Astrocyte of the hippocampus (primary cell): ENCODE measurements around the gene SLC6A18.

Source experiments
- DNase-seq: peaks from one replicate; pipeline ENCODE4 v3.0.0; 2011; ENCODE audit warnings: low read depth, low spot score

The SLC6A18 gene

DNA sequence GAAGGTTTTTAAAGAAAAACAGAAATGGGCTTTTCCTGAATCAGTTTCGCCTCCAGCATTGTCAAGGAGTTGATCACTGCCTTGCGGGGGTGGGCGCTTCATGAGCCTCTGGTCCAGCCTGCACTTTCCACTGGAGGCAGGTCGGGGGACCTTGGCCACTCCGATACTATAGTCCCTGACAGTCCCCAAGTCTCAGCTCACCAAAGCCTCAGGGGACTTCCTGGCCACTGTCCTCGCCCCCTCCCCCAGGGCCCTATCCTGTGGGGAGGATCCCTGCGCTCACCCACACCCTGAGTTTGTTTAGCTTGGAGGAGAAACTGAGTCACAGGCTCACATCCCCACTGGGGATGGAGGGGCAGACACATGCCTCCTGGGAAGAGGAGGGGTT lies 22.4 kb upstream of the SLC6A18 start:
- no peak for DNase-seq

DNA sequence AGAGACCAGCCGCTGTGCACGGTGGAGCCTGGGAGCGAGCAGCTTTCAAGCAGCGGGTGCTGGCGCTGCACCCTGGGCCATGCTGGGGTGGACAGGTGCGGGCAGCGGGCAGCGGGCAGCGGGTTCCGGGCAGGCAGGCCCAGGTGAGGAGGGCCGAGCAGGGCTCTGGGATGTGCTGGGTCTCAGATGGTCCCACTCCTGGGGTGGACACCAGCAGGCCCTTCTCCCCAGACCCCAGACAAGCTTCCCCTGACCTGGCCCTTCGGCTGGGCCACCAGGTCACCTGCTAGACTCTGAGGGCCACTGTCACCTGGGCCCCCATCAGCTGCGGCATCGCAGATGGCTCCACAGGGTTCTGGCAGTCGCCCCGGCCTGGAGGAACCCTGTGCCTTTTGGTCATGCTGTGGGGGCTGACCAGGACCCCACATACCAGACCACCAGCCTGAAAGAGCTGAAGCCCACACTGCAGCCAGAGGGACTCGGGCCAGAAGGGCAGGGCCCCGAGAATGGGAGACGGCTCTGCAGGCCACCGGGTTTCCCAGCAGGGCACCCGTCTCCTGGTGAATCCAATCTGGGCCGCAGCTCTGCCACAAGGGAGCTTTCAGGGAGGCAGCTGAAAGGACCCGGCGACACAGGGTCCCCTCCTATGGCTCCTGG lies 21.7 kb upstream of the SLC6A18 start:
- no peak for DNase-seq

DNA sequence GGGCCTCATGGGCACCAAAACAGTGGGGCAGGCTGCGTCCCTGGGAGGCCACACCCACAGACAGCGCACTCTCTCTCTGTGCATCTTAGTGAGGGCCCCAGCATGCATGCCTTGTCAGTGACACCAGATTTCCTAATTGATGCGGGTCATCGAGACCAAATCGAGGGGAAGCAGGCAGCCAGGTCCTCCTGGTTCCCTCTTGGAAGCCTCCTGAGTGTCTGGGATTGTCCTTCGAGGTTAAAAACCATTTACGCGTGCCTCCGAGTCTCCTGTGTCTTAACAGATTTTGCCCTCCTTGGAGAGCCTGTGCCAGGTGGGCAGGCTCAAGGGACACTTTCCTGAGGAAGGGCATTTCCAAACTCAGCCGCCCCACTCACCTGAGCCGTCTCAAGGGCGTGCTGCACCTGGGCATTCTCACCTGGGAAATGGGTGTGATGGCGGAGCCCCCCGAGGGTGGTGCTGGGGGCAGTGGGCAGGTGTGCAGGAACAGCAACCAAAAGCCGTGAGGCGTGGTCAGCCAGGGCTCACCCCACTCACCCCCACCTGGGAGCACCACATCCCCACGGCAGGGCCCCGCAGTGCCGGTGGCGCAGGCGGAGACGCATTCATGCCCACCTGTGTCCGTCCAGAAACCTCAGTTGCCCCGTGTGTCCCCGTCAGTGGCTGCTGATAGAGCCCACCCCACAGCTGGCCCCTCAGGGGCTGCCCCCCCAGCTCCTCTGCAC lies 21.1 kb upstream of the SLC6A18 start:
- no peak for DNase-seq

DNA sequence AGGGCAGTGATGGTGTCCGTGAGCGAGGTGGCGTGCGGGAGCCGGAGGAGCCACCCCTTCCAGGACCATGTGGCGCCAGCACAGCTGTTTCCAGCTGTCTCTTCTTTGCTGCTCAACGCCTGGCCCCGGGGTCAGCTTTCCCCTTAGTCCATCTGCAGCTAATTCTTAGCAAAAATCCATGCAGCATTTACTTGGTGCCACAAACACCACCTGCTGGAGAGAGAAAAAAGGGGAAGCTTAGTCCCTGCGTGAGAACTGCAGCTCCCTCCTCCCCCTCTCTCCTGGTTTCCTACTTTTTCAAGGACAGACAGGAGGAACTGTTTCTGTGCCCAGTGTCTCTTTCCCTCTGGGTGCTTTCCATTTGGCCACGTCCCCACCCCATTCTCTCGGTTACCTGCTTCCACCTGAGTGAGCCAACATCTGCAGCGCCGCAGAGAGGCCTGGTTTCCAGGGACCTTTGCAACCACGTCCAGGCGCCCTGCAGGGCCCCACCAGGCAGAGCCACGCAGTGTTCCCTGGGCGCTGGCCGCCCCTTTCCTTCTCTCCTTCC lies 20.4 kb upstream of the SLC6A18 start:
- peak; percentile 43 for DNase-seq

DNA sequence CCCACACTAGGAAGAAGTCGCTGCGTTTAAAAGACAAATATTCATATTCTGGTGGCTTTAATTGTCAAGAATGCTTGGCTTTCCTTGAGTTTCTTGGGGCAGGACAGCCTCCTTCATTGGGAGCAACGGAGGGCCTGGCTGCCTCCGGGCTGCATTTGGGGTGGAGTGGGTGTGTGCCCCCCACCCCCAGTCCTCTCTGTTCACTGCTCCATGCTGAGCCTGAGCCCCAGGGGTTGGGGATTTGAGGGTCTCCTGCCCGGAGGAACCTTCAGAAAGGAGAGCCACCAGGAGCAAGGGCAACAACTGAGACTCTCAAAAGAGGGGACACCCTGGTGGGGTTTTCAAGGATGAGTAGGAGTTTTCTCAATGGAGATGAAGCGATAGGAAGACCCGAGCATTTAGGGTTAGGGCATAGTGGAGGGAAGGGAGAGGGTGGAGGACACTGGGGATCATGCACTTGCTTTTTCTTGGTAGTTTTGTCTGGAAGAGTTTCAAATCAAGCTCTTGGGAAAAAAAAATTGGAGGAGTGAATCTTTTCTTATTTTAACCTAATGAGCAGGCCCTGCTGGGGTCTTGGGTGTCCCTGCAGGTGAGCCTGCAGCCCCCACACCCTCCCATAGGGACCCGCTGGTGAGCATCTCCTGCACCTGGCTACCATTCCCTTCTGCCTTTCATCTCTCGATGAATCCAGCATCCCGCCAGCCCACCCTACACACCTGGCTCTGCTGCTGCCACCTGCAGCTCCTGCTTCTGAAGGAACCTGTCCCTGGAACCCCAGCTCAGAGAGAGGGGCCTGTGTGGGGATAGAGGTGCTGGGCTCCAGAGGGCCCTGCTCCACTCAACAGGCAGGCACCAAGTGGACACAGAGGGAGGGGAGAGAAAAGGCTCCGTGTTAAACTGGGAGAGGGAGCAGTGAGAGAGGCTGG lies 19.7 kb upstream of the SLC6A18 start:
- no peak for DNase-seq

DNA sequence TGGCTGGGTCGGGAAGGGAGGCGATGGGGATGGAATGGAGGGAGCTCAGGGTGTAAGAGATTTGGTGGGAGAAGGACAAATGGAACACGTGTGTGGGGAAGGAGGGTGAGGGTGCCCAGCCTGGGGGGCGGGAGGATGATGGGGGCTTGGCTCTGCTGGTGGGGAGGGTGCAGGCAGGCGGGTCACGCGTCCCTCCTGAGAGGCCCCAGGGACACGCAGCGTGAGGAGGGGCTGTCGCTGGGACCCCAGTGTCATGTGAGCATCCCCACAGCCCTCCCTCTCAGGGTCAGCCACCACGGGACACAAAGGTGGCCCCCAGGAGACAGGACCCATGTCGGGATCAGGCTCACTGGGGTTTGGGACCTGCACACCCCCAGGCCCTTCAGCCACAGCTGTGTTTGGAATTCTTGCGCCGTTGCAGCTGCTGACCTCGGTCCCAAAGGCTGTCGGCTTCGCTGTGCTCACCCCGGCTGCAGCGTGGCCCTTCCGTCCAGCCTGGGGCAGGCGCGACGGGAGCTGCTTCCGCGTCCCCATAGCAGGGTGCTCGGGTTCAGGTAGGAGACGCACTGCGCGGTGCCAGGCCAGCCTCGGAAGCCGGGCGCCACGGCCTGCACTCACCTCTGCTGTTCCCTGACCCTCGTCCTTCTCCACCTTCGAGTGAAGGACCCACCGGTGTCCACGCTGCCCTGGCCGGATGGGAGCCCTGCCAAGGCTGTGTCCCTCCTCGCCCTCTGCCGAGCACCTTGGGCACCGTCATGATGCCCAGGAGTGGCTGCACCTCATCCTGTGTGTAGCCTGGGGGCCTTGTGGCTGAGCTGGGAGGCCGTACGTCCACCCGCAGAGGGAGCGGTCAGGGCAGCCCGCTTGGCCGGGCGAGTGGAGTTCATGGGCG lies 18.4 kb upstream of the SLC6A18 start:
- DNase-seq: no peak

DNA sequence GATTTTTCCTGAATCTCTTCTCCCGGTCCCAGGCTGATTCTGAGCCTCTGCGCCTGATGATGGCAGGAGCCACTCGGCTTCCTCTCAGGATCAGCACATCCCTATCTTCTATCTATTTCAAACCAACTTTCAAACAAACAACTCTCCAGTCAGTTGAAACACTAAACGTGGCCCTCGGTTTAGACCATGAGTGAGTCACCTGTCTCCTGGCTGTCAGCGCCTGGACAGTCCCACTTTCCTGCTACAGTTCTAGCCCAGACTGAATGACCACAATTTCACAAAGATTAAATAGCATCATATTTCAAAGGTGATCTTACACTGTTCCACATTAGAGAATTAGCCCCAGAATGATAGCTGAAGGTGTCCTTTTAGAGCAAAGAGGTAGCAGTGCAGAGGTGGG lies 17.6 kb upstream of the SLC6A18 start:
- DNase-seq: no peak

DNA sequence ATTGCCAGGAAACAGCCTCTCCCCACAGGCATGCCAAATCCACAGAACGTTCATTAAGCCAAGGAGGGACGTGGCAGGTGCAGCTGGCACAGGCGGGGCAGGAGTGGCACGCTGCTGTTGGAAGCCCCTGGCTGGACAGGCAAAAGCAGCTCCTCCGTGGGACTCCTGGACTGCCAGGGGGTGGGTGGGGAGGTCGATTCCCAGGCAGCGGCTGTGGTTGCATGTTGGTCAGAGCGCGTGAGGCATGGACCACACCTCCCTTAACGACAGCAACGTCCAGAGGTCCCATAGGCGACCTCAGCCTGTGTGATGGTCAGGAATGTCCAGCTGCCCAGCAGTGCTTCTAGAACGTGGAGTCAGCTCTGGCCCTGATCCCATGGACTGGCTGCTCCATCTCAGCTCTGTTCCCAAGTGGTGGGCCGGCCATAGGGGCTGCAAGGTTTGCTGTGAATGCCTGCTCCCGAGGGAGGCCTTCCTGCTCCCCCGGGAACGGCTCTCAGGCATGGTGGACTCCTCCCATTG lies 16.9 kb upstream of the SLC6A18 start:
- DNase-seq: no peak

DNA sequence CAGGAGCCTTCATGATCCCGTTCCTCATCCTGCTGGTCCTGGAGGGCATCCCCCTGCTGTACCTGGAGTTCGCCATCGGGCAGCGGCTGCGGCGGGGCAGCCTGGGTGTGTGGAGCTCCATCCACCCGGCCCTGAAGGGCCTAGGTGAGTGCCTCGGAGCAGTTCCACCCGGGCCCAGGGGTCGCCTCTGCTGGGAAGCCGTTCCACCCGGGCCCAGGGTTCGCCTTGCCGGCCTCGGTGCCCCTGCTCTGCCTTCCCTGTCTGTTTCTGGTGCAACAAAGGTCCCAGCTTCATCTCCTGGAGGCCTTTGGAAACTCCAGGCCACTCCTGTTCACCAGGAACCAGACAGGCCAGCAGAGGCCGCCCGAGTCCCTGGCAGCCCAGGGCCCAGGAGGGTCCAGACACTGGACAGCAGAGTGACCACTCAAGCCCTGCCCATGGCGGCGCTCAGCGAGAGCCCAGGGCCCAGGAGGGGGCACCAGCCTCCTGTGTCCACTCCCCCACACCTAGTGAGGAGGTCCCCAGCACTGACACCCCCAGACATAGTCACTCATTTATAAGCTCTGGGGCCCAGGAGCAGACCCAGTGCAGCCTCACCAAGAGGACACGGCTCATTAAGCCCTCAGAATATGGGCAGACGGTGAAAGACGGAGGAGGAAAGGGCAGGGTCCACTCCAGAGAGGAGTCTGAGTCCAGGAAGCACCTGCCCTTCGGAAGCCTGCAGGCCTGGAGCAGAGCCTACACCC lies 16.3 kb upstream of the SLC6A18 start:
- DNase-seq: peak; percentile 47

DNA sequence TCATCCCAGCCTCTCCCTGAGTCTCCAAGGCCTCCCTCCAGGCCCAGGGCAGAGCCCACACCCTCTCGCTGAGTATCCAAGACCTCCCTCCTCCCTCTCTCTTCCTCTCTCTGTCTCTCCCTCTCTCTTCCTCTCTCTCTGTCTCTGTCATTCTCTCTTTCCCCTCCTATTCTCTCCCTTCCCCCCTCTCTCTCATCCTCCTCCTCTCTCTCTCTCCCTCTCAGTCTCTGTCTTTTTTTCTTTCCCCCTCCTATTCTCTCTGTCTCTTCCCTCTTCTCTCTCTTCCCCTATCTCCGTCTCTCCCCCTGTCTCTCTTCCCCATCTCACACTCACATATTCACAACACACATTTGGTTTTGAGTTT lies 15.7 kb upstream of the SLC6A18 start:
- no peak for DNase-seq

DNA sequence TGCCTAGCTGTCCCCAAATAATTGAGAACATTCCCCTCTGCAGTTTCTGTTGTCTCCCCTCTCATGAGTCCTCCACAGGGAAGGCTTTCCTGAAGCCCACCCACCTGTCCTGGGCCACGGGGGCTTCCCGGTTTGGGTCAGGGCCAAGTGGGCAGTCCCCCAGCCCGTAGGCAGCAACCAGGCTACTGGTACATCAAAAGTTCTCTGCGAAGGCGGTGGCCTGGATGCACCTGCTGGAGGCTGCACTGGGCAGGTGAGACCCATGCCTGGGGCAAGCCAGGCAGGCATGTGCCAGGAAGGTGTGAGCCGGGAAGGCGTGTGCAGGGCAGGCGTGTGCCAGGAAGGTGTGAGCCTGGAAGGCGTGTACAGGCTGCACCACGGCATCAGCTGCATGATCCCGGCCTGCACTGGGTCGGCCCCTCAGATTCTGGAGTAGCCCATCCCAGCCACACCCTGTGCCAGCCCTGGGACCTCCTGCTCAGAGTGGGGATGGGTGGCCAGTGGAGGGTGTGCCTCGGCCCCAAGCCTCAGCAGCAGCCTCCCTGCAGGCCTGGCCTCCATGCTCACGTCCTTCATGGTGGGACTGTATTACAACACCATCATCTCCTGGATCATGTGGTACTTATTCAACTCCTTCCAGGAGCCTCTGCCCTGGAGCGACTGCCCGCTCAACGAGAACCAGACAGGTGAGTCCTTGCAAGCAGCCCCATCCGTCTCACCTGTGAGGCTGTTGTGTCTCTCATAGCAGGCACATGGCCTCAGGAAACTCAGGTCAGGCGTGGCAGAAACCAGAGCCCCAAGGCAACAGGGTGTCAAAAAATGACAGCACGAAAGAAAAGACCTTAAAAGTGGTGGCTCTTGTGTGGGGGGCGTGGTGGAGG lies 15.0 kb upstream of the SLC6A18 start:
- DNase-seq: no peak

DNA sequence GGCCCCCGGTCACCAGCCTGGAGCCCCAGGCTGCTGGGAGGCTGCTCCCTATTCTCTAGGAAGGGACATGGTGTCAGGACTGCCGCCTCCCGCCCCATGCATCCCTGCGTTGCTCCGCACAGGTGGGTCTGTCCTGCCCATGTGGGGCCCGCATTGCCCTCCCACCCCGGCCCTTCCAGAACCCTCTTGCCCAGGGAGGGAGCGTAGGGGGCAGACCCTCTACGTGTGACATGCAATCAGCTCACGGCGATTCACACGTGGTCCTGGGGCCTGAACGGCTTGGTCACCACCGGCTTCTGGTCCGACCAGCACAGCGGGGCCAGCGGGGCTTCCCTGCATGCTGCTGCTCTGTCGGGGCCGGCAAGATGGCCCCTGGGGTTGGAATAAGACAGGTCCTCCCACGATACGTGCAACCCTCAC lies 14.3 kb upstream of the SLC6A18 start:
- no peak for DNase-seq

DNA sequence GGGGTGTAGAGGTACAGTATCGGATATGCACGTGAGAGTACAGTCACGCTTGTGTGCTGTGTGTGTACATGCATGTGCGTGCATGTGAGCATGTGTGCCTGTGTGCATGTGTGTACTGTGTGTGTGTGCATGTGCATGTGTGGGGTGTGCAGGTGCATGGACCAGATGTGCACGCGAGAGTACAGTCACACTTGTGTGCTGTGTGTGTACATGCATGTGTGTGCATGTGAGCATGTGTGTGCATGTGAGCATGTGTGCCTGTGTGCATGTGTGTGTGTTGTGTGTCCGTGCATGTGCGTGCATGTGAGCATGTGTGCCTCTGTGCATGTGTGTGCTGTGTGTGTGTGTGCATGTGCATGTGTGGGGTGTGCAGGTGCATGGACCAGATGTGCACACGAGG lies 13.5 kb upstream of the SLC6A18 start:
- no peak for DNase-seq

DNA sequence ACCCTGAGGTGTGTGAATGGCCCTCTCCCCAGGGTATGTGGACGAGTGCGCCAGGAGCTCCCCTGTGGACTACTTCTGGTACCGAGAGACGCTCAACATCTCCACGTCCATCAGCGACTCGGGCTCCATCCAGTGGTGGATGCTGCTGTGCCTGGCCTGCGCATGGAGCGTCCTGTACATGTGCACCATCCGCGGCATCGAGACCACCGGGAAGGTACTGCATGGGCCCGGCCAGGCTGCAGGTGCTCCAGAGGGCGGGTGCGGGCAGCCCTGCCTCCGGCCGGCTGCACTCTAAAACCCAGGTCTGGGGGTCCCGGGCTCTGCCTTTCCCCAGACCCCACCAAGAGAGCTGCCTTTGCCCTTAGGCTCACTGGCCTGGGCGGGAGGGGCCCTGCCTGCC lies 12.9 kb upstream of the SLC6A18 start:
- DNase-seq: no peak

DNA sequence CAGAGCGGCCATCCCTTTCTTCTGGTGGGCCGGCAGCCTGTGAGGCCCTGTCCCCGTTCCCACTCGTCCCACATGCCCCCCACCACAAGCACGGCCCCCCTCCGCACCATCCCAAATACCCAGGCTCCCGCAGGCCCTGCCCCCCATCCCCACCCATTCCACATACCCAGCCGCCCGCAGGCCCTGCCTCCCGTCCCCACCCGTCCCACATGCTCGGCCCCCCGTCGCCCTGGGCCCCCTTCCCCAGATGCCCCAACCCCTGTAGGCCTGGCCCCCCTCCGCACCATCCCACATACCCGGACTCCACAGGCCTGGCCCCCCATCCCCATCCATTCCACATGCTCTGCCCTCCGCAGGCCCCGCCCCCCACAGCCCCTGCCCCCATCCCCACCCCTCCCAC lies 12.3 kb upstream of the SLC6A18 start:
- no peak for DNase-seq

DNA sequence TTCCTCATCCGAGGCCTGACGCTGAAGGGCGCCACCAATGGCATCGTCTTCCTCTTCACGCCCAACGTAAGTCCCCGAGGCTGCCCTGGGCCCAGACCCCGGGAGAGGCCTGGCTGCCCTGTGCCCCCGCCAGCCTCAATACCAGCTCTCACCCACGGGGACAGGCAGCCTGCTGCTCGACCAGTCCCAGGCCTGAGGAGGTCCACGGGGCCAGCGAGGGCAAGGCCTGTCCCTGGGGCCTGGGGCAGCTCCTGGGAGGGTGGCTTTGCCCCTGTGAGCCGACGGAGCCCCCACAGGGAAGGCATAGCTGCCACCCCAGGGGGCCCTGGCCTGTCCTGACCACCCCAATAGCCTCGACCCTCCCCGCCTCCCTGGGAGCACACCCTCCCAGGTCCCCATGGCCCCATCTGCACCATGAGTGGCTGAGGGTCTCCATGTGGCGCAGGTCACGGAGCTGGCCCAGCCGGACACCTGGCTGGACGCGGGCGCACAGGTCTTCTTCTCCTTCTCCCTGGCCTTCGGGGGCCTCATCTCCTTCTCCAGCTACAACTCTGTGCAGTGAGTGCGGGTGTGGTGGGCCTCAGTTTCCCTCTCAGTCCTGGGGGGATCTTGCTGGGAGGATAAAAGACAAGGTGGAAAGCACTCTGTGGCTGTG lies 11.5 kb upstream of the SLC6A18 start:
- DNase-seq: no peak

DNA sequence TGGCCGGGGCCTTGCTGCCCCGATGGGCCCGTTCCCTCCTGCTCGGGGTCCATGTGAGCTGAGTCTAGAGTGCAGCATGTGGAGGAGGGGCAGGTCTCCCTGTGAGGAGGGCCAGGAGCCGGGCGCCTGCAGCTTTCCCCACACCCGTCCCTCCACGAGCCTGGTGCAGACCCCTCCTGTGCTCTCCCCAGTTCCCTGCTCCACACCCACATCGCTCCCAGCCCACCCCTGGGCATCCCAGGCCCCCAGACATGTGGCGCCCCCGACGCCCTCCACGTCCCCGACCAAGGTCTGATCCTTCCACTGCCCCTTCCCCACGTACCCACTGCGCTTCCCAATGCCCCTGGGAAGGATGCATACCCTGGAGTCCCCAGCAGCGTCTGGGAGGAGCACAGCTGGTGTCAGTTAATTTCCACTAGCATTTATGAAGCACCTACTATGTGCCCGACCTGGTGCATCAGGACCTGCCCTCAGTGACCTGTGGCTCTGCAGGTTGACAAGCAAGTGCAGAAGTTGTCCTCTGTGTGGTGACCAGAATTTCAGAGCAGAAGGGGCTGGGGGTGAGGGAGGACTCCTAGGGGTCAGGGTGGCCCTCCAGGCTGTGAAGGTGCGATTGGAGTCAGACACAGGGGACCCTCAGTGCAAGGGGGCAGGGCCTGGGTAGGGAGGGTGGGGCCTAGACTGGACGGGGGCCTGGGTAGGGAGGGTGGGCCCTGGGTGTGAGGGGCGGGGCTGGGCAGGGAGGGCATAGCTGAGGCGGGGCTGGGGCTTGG lies 10.8 kb upstream of the SLC6A18 start:
- DNase-seq: no peak

DNA sequence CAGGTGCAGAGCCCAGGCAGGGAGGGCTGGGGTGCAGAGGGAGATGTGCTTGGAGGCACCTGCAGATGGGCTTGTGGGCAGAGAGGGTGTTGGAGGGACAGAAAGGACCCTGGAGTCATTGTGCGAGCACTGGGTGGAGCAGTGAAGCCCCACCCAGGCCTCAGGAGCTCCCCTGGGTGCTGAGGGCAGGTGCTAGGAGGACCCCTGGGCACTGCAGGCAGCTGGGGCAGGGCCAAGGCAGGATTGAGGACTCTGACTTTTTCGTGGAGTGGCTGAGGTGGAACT lies 10.3 kb upstream of the SLC6A18 start:
- no peak for DNase-seq
